HL-60 (cell line): ENCODE data around the gene SLC26A3.

Experiments used
- DNase-seq, 2 experiments: peaks; one replicate each; pipeline ENCODE4 v3.0.0-alpha.2; 2010 to 2020; ENCODE audit warnings: low read depth in 1 of 2, low spot score in 1 of 2
- H3K27ac ChIP-seq: fragments of 250-450 bp; sonication (Bioruptor Pico); replicated peaks from 2 replicates; pipeline ENCODE4 v1.5.1; 2020; ENCODE audit warnings: mild to moderate bottlenecking, moderate library complexity
- H3K27me3 ChIP-seq: fragments of 250-450 bp; sonication (Bioruptor Pico); 2 replicates; pipeline ENCODE4 v1.5.1; 2021; ENCODE audit warnings: mild to moderate bottlenecking, moderate library complexity; ENCODE audit not compliant: insufficient read depth, poor library complexity, severe bottlenecking
- H3K4me3 ChIP-seq: replicated peaks from 2 replicates; pipeline ENCODE4 v1.5.1; 2011; ENCODE audit warnings: mild to moderate bottlenecking, control low read depth, low read length; ENCODE audit not compliant: insufficient read depth
- CTCF ChIP-seq: IDR thresholded peaks from one replicate; pipeline ENCODE4 v1.5.1; 2011; ENCODE audit warnings: low read length, control low read depth, inconsistent platforms; ENCODE audit not compliant: insufficient read depth
- GABPA ChIP-seq: IDR thresholded peaks from 2 replicates; pipeline ENCODE4 v1.6.1; 2012; ENCODE audit warnings: low read depth
- POLR2AphosphoS5 ChIP-seq: IDR thresholded peaks from 2 replicates; pipeline ENCODE4 v1.6.1; 2012; ENCODE audit warnings: low read depth
- SPI1 ChIP-seq: IDR thresholded peaks from 2 replicates; pipeline ENCODE4 v1.6.1; 2012; ENCODE audit warnings: low read depth, mild to moderate bottlenecking, borderline replicate concordance
- TF ChIP-seq, protein P1 (sequence below): IDR thresholded peaks from 2 replicates; pipeline ENCODE4 v1.6.1; 2012; ENCODE audit warnings: low read depth; ENCODE audit not compliant: insufficient replicate concordance

SLC26A3 gene

DNA sequence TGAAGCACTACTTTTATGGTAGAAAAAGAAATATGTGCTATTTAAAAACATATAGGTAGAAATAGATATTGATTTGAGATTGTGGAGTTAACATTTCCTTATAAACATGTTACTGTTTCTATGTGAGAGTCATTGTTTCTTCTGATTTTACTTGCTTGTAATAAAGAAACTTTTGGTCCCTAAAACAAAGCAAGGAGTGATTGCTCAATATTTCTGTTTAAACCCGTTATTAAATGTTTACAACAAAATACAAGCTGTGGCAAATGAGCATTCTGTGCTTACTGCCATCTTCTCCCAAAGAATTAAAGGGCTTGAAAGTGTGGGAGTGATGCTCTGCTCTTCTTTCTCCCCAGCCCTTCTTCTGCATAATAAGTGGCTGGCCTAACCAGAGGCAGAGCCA, 81.7 kb downstream of the SLC26A3 start:
- TF ChIP-seq POLR2AphosphoS5 (no peak), SPI1 (no peak), GABPA (no peak), CTCF (no peak)
- TF ChIP-seq, protein P1, sequence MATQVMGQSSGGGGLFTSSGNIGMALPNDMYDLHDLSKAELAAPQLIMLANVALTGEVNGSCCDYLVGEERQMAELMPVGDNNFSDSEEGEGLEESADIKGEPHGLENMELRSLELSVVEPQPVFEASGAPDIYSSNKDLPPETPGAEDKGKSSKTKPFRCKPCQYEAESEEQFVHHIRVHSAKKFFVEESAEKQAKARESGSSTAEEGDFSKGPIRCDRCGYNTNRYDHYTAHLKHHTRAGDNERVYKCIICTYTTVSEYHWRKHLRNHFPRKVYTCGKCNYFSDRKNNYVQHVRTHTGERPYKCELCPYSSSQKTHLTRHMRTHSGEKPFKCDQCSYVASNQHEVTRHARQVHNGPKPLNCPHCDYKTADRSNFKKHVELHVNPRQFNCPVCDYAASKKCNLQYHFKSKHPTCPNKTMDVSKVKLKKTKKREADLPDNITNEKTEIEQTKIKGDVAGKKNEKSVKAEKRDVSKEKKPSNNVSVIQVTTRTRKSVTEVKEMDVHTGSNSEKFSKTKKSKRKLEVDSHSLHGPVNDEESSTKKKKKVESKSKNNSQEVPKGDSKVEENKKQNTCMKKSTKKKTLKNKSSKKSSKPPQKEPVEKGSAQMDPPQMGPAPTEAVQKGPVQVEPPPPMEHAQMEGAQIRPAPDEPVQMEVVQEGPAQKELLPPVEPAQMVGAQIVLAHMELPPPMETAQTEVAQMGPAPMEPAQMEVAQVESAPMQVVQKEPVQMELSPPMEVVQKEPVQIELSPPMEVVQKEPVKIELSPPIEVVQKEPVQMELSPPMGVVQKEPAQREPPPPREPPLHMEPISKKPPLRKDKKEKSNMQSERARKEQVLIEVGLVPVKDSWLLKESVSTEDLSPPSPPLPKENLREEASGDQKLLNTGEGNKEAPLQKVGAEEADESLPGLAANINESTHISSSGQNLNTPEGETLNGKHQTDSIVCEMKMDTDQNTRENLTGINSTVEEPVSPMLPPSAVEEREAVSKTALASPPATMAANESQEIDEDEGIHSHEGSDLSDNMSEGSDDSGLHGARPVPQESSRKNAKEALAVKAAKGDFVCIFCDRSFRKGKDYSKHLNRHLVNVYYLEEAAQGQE, result no peak
- DNase-seq, result no peak
- no peaks in the 10 kb centered on the region for H3K27me3 ChIP-seq
- H3K4me3 ChIP-seq, result no peak overlapping the region
- no peak overlapping the region for H3K27ac ChIP-seq

GRCh38 chr7:107718456-107719193, 84.4 kb downstream of the SLC26A3 start:
- no peaks in the 10 kb centered on the region for H3K27me3 ChIP-seq
- H3K4me3 ChIP-seq, result no peak overlapping the region
- H3K27ac ChIP-seq, result no peak overlapping the region
- DNase-seq, result no peak
- no peak for TF ChIP-seq GABPA
- TF ChIP-seq CTCF, result no peak
- no peak for TF ChIP-seq POLR2AphosphoS5
- no peak for TF ChIP-seq SPI1

GRCh38 chr7:107715531-107715930, 87.5 kb downstream of the SLC26A3 start:
- Histone ChIP-seq H3K4me3 (no peak overlapping the region), H3K27ac (no peak overlapping the region), H3K27me3 (no peaks in the 10 kb centered on the region)
- no peak for DNase-seq
- no peak for TF ChIP-seq POLR2AphosphoS5
- TF ChIP-seq, protein P1, result no peak
- TF ChIP-seq SPI1, result no peak
- no peak for TF ChIP-seq CTCF
